GM03348 (cell line): ENCODE measurements around the gene AQP3.
"Not testable (repeated sequence)": the region's sequence is repeated elsewhere in the genome, so short reads cannot be mapped to it uniquely, and the experiment has no call there.

ENCODE experiments used
- DNase-seq: peaks from one replicate; pipeline ENCODE4 v3.0.0; 2012; ENCODE audit warnings: low spot score

Gene AQP3

GRCh38 chr9:33440204-33440603 lies 7.2 kb downstream of the AQP3 start:
- DNase-seq = no peak

- peak; percentile 58 for DNase-seq
Measured at GRCh38 chr9:33439731-33440130, 7.7 kb downstream of the AQP3 start.

GRCh38 chr9:33438926-33439680 lies 8.3 kb downstream of the AQP3 start:
- DNase-seq = no peak

GRCh38 chr9:33437898-33438297 lies 9.5 kb downstream of the AQP3 start:
- no peak for DNase-seq

- no peak for DNase-seq
Measured at GRCh38 chr9:33437205-33437604, 10.2 kb downstream of the AQP3 start.

GRCh38 chr9:33436445-33436844 lies 10.9 kb downstream of the AQP3 start:
- no peak for DNase-seq

GRCh38 chr9:33435821-33436277 lies 11.5 kb downstream of the AQP3 start:
- DNase-seq = no peak

- no peak for DNase-seq
Measured at GRCh38 chr9:33434317-33435105, 12.9 kb downstream of the AQP3 start.

GRCh38 chr9:33433871-33434270 lies 13.5 kb downstream of the AQP3 start:
- DNase-seq = no peak

- no peak for DNase-seq
Measured at GRCh38 chr9:33431420-33431819, 16.0 kb downstream of the AQP3 start.

GRCh38 chr9:33430942-33431341 lies 16.5 kb downstream of the AQP3 start:
- DNase-seq = no peak

GRCh38 chr9:33429256-33429985 lies 18.0 kb downstream of the AQP3 start:
- no peak for DNase-seq

- DNase-seq = no peak
Measured at GRCh38 chr9:33426843-33427293, 20.5 kb downstream of the AQP3 start.

GRCh38 chr9:33425128-33425533 lies 22.3 kb downstream of the AQP3 start:
- DNase-seq = no peak

- not testable (repeated sequence) for DNase-seq
Measured at GRCh38 chr9:33424492-33424891, 22.9 kb downstream of the AQP3 start.

- not testable (repeated sequence) for DNase-seq
Measured at GRCh38 chr9:33424043-33424442, 23.4 kb downstream of the AQP3 start.

GRCh38 chr9:33419708-33420303 lies 27.6 kb downstream of the AQP3 start:
- no peak for DNase-seq

- DNase-seq = no peak
Measured at GRCh38 chr9:33418090-33418489, 29.3 kb downstream of the AQP3 start.

- no peak for DNase-seq
Measured at GRCh38 chr9:33416996-33417395, 30.4 kb downstream of the AQP3 start.

GRCh38 chr9:33415501-33416038 lies 31.8 kb downstream of the AQP3 start:
- DNase-seq = peak; percentile 75

GRCh38 chr9:33414889-33415500 lies 32.4 kb downstream of the AQP3 start:
- no peak for DNase-seq
